AG08396 (cell line): ENCODE measurements around the gene CDC42BPG.
"Not testable (repeated sequence)": the region's sequence is repeated elsewhere in the genome, so short reads cannot be mapped to it uniquely, and the experiment has no call there.

ENCODE experiments used
- DNase-seq: peaks from one replicate; pipeline ENCODE4 v3.0.0; 2012; ENCODE audit warnings: low spot score, mixed read lengths

CDC42BPG gene

DNA sequence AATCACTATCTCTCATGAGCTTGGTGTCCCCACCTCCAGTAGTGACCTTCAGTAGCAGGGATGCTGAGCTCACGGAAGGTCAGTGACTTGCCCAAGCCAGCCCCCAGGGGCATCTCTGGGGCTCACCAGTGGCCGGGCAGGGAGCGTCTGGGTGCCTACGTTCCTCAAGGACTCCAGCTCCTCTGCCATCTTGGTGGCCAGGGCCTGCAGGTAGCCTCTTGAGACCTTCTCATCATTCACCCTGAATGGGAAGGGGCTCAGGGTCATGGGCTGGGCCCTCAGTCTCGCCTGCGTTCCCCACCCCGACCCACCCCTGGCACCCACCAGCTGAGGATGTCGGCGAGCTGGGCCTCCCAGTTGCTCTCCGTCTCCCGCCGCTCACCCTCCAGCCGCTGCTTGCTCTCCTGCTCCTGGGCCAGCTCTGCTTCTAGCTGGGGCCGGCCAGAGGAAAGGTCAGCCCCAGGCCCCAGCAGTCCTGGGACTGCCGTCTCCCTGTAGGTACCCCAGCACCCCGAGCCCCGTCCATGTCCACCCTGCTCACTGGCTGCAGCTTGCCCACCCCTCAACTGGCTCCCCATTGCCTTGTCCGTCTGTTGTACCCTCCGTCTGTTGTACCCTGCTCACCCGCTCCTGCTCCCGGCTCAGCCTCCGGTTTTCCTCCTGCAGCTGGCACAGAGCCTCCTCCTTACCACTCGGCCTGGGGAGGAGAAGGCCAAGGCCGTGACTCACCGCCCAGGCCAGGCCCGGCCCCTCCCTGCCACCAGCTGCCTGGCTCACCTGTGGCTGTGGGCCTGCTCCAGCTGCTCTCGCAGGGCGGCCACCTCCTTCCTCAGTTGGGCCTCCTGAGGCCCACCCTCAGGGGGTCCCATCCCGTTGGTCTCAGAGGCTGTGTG is 9.5 kb downstream of the CDC42BPG start:
- DNase-seq, result peak; percentile 58

DNA sequence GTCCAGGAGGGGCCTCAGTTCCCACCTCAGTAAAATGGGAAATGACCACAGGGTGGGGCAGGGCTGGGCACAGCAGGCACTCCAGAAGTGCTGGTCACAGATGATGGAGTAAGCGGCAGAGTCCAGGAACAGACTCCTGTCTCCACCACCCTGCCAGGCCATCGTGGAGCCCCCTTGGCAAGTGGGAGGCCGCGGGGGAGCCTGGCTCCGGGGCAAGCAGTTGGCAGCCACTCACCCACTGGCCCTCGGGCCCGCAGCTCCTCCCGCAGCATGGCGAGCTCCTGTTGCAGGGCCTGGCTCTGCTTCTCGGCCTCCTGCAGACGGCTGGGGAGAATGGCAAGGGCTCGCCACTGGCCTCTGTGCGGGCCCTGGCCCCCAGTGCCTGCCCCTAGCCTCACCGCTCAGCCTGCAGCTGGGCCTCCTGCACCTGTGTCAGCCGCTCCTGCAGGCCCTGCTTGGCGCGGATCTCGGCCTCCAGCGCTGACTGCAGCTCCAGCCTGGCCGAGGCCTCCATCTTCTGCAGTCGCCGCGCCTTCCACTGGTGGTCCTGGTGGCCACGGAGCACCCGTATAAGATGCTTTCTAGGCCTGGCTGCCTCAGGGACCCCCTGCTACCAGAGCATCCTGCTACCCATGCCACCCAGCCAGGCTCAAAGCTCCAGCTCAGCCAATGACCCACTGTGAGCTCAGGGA is 10.3 kb downstream of the CDC42BPG start:
- no peak for DNase-seq

DNA sequence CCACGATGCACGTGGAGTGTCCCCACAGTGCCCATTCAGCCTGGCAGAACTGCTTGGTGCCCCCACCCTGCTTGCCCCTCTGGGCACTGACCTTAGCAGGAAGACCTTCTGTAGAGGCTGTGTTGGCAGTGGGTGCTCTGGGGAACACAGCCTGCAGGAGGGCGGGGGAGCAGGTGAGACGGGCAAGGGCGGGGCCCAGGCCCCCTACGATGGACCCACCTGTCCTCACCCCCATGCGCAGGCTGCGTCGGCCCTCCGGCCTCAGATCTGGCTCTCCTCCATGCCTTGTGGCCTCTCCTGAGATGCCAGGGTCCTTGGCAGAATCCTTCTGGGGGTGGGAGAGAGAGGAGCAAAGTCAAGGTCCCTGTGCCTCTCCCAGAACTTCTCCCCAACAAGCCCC is 10.9 kb downstream of the CDC42BPG start:
- no peak for DNase-seq

DNA sequence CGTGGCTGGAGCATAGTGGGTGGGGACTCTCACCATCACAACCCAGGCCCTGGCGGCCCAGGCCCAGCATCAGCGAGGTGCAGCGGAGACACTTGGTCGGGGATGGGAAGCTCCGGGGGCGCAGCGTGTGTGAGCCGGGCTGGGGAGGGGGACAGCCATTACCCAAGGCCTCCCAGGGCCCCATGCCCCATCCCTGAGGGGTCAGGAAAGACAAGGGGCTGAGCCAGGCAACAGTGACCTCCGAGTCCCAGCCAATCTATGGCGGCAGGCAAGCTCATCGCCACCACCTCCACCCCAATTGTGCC is 11.3 kb downstream of the CDC42BPG start:
- DNase-seq, result no peak

DNA sequence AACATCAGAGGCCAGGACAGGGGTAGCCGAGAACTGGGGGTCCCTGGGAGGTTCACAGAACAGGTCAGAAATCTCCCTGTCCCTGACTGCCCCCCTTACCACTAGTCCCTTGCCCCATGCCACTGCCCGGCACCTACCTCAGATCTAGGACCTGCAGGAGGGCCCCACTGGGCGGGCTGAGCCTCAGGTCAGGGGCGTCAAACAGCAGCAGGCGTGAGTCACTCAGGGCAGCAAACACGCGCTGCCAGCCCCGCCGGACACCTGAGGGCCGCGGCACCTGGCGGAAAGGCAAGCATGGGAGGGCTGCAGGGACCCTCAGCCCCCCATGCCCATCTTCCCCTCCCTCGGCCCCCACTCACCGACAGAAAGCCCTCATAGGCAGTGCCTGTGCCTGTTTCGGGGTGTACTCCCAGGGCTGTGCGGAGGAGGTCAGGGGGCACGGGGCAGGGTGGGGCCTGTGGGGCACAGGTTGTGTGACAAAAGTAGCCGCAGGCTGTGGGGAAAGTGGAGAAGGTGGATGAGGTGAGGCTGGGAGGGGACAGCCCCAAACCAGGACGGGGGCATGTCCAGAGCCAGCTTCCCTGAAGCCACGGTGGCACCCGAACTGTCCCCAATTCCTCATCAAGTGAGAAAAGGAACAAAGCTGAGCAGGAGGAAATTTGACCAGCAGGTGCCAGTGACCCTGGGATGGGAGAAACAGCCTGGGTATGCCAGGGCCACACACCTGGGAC is 11.8 kb downstream of the CDC42BPG start:
- DNase-seq, result no peak

DNA sequence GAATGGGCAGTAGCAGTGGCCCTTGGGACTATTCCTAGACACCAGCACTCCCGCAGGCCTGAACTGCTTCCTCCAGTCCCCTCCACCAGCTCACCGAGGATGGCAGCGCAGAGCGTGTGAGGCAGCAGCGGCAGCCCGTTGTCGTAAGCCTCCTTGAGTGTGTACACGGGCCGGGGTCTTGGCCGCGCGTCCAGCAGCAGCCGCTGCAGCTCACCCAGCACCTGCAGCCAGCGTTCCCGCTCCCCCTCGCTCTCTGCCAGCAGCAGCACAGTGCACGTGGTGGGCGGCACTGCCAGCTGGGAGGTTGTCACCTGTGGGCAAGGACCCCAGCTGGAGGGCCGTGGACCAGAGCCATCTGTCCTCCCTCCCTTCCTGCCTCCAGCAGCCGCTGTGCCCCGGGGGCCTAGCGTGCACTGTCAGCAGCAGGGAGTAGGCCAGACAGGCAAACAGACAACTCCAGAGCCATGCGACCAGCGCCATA is 13.0 kb downstream of the CDC42BPG start:
- no peak for DNase-seq

DNA sequence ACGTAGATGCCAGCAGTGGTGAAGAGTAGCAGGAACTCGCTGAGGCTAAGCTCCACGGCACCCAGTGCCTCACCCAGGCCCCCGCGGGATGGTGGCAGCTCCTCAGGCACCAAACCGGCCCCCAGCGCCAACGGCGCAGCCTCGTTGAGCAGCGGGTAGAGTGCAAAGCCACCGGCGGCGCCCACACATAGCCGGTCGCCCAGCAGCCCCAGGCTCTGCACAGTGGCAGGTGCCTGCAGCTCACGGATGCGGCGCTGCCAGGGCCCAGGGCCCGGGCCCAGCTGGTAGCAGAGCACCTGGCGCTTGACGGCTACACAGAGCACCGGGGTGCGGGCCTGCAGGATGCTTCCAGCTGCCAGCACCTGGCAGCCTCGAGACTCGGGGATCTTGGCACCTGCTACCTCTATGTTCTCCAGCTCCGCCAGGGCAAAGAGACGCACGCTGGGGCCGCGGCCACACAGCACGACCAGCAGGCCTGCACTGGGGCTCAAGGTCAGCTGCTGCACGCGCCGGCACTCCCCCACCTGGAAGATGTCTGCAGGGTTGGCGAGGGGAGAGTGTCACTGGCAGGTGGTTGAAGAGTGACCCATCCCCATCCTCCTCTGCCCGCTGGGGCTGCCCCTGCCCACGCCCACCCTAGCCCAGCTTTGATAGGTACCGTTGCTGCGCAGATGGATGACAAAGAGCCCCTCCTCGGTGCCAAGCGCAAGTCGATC is 14.8 kb downstream of the CDC42BPG start:
- no peak for DNase-seq

DNA sequence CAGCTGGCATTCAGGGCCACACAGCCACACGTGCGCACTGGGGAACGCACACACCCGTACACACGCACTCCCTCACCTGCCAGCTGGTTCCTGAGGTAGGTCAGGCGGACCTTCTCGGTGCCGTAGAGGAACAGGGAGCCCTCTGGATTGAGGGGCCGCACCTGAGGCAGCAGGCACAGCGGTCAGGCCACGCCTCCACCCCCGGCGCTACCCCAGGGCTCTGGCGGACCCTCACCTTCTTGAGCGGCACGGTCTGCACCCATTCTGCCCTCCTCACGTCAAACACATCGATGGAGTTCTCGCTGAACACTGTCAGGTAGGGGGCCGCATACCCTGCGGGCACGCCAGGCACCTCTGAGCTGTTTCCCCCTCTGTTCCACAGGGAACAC is 17.0 kb downstream of the CDC42BPG start:
- no peak for DNase-seq

DNA sequence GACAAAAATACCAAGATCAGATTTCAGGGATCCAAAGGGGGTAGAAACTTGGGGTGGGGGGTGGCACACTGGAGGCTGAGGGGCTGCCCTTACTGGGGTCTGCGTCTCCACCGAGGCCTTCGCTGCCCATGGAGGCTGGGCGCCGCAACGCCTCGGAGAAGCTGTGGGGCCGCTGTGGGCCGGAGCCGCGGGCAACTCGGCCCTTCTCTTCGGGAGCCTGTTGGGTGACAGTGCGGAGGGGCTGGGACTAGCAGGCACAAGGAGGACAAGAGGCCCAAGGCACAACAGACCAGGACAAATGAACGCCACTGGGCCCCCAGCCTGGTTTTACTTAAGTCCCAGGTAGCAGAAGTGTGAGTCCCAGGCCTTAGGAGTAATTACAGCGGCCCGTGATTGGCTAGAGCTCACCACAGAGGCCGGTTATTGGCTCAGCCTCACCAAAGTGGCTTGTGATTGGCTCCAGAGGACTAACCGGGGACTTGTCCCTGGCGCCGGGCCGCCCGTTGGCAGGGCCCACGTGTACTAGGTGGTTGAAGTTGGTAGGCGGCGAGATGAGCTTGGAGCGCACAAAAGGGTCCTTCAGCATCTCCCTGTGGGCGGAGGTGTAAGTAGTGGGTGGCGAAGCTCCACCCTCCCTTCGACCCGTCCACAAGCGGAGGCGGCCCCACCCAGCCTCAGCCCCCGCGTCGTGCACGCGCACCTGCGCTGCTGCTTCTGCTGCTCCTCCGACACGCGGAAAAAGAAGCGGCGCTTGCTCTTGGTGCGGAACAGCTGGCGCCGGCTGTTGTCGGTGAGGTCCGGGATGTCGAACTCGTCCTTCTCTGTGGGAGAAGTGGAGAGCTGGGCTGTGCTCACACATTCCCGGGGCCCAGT is 17.6 kb downstream of the CDC42BPG start:
- DNase-seq, result no peak

DNA sequence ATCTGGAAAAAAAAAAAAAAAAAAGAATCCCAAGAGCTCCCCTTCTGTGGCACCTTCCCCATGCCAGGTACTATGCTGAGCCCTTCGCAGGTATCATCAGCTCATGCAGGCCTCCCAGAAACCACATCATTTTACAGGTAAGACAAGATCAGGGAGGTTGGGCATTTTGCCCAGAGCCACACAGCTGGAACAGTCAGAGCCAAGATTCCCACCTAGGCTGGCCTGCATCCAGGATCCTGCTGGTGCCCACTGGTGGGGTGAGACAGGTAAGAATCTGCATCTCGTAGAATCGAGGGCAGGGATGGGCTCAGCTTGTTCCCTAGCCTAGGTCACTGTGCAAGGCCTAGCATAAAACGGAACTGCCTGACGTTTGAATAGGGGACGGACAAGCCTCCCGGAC is 18.4 kb downstream of the CDC42BPG start:
- DNase-seq, result no peak

DNA sequence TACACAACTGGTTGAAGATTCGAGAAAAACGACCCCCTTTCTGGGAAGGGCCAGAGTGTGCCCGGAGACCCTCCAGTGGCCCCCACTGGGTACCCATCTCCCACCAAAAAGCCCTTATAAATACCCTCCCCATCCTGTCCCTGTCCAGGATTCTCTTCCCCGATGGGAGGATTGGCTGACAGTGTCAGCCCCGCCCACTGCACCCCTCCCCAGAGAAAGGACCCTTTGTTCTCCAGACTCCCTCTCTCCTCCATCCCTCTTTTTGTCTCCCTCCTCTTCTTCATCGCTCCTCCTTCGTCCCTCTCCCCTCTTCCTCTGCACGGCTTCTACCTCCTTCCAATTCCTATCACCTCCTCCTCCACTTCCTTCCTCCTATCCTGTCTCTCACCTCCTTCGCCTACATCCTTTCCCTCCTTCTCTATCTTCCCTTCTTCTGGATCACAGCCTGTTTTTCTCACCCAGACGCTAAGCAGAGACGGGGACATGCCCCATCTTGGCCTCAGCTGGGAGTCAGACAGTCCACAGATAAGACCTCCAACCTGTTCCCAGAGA is 20.8 kb downstream of the CDC42BPG start:
- no peak for DNase-seq

DNA sequence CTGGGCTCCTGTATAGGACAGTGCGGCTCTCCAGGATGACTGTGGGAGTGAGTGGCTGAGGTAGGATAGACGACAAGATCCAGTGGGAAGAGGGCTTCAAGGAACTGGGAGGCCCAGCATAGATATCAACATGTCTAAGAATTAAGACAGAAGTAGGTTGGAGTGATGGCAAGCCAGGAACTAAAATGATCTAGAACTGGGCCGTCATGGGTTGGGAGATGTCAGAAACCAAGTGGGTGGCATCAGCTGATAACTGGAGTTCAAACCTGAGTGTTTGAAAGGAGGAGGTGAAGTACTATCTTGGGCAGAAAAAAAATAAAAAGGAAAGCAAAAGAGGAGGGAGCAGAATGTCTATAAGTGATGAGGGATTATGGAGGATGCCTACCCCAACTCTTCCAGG is 27.0 kb downstream of the CDC42BPG start:
- no peak for DNase-seq

DNA sequence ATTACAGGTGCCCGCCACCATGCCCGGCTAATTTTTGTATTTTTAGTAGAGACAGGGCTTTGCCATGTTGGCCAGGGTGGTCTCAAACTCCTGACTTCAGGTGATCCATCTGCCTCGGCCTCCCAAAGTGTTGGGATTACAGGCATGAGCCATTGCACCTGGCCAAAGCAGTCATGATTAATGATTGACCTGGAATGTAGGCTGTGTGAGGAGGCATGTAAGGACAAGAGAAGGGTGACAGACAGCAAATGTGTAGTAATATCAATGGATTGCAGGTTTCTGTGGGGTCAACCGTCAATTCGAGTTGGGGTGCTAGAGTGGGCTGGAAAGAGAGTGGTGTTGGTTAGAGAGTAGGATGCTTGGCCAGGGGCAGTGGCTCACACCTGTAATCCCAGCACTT is 29.0 kb downstream of the CDC42BPG start:
- DNase-seq, result not testable (repeated sequence)

DNA sequence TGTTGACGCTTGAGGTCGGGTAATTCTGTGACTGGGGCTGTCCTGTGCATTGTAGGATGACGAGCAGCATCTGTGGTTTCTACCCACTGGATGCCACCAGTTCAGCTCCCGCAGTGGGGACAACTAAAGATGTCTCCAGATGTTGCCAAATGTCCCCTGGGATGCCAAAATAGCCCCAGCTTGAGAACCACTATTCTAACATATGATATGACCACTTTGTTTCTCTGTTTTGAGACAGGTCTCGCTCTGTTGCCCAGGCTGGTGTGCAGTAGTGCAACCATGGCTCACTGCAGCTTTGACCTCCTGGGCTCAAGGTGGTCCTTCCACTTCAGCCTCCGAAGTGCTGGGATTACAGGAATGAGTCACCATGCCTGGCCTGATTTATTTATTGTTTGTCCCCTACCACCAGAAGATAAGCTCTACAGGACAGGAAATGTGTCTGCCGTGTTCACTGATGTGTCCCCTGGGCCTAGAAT is 29.7 kb downstream of the CDC42BPG start:
- no peak for DNase-seq

DNA sequence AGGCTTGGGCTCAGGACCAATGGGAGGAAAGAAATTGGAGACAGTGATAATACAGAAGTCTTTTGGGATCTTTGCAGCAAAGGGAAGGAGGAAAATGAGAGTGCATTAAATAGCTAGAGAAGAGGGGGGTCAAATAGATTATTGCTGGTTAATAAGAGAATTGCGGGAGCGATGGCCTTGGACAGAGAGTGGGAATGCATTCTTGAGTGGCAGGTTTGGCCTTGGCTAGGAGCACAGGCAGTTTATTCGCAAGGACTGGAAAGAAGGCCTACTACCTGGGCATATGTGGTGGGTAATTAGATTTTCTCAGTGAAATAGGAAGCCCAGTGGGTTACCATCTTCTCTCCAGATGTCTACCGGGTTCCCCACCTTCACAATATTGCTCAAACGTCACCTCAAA is 30.6 kb downstream of the CDC42BPG start:
- no peak for DNase-seq

DNA sequence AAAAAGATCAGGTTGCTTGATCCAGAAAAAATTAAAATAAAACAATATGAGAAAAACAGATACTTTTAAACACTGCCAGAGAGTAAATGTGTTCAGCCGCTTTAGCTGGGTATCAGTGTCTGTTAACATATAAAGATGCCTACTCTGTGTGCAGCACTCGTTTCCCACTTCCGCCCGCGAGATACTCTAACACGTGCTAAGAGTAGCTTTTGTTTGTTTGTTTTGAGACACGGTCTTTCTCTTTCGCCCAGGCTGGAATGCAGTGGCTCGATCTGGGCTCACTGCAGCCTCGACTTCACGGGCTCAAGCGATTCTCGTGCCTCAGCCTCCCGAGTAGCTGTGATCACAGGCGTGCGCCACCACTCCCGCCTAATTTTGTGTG is 33.6 kb downstream of the CDC42BPG start:
- no peak for DNase-seq

DNA sequence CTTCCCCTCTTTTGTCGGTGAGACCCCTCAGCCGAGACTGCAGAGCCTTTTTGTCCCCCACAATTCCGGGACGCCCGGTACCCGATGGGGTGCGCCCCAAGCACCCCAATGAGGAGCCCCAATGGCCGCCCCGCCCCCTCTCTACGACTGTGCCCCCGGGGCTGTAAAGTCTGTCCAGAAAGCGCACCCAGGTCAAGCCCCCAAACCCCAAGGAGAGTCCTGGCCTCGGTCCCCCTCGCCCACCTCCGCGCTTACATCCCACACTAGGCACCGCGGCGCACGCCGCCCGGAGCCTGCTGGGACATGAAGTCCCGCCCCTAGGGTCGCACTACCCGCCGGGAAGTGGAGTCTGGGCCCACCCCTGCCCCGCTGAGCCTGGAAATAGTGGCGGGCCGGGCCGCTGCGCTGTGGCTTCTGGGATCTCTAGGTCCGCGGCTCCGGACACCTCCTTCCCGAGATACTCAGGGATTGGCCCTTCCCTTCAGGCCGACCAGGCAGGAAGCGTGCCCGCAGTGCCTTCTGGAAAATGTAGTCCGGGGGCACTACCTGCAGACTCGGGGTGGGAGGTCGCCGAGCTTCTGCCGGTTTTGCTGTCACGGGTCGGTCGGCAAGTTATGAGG is 34.1 kb downstream of the CDC42BPG start, which contains the start of gene MEN1:
MEN1 (minus strand) TSS at position 281 of the 620 bp plus-strand sequence. CDS start 442 bp downstream, outside the sequence.
- peak; percentile 98 for DNase-seq

DNA sequence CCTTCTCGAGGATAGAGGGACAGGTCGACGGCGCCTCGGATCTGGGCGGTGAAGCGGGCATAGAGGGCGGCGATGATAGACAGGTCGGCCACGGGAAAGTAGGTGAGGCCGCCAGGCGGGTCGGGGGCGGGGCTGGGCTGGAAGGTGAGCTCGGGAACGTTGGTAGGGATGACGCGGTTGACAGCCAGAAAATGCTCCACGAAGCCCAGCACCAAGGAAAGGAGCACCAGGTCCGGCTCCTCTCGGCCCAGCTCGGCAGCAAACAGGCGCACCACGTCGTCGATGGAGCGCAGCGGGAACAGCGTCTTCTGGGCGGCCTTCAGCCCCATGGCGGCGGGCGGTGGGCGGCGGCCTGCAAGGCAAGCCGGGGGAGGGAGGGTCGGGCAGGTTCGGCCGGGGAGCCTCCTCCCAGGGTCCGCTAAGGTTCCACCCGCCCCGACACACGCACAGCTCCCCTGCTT is 34.6 kb downstream of the CDC42BPG start:
- DNase-seq, result peak; percentile 49

DNA sequence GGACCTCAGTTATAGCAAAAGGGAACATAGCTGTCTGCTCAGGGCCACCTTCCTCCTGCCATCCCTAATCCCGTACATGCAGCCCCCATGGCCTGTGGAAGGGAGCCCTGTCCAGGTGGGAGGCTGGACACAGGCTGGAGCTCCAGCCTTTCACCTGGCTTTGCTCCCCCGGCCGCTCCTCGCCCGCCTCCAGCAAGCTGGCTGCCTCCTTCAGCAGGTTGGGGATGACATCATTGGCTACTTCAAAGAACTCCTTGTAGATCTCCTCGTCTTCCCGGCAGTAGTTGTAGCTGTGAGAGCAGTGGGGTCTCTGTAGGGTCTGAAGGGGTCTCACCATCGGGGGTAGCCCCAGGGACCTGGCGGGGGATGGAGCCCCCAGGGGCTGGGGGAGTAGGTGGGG is 39.0 kb downstream of the CDC42BPG start:
- no peak for DNase-seq
